MM.1S (cell line): ENCODE data around the gene APOBEC2.

ENCODE experiments used
- DNase-seq: peaks from one replicate; pipeline ENCODE4 v3.0.0-alpha.2; 2015
- H2AFZ ChIP-seq: fragments of 300-600 bp; sonication (generic); 2 replicates; pipeline ENCODE4 v1.6.0; 2016; ENCODE audit warnings: antibody characterized with exemption, low read length
- H3F3A ChIP-seq: fragments of 300-600 bp; sonication (generic); 2 replicates; pipeline ENCODE4 v1.6.1; 2016; ENCODE audit warnings: mild to moderate bottlenecking, antibody characterized with exemption, low read length, moderate library complexity, mixed read lengths; ENCODE audit not compliant: insufficient read depth
- H3K27ac ChIP-seq: fragments of 300-600 bp; sonication (generic); 2 replicates; pipeline ENCODE4 v1.5.1; 2016; ENCODE audit warnings: mild to moderate bottlenecking, low read length
- H3K27me3 ChIP-seq: fragments of 300-600 bp; sonication (generic); replicated peaks from 2 replicates; pipeline ENCODE4 v1.6.0; 2016; ENCODE audit warnings: low read length; ENCODE audit not compliant: insufficient read depth
- H3K36me3 ChIP-seq: fragments of 300-600 bp; sonication (generic); replicated peaks from 2 replicates; pipeline ENCODE4 v1.6.1; 2016; ENCODE audit warnings: mild to moderate bottlenecking, low read length, mixed read lengths; ENCODE audit not compliant: insufficient read depth
- H3K4me1 ChIP-seq: fragments of 300-600 bp; sonication (generic); 2 replicates; pipeline ENCODE4 v1.6.1; 2016; ENCODE audit warnings: low read length, mixed read lengths
- H3K4me2 ChIP-seq: fragments of 300-600 bp; sonication (generic); 2 replicates; pipeline ENCODE4 v1.6.0; 2016; ENCODE audit warnings: low read depth, low read length
- H3K4me3 ChIP-seq: fragments of 300-600 bp; sonication (generic); 2 replicates; pipeline ENCODE4 v1.5.1; 2016; ENCODE audit warnings: low read length, mixed read lengths
- H3K79me2 ChIP-seq: fragments of 300-600 bp; sonication (generic); 2 replicates; pipeline ENCODE4 v1.6.1; 2016; ENCODE audit warnings: mixed run types, low read length, mixed read lengths
- H3K9ac ChIP-seq: fragments of 300-600 bp; sonication (generic); 2 replicates; pipeline ENCODE4 v1.6.1; 2016; ENCODE audit warnings: low read length, mixed read lengths
- H3K9me2 ChIP-seq: fragments of 300-600 bp; sonication (generic); replicated peaks from 2 replicates; pipeline ENCODE4 v1.6.1; 2016; ENCODE audit warnings: mild to moderate bottlenecking, low read length, mixed read lengths; ENCODE audit not compliant: insufficient read depth
- H3K9me3 ChIP-seq: fragments of 300-600 bp; sonication (generic); replicated peaks from 2 replicates; pipeline ENCODE4 v1.6.1; 2016; ENCODE audit warnings: mild to moderate bottlenecking, low read length, mixed read lengths; ENCODE audit not compliant: insufficient read depth
- H4K20me1 ChIP-seq: fragments of 300-600 bp; sonication (generic); 2 replicates; pipeline ENCODE4 v1.6.1; 2016; ENCODE audit warnings: mild to moderate bottlenecking, low read length, moderate library complexity, mixed read lengths; ENCODE audit not compliant: insufficient read depth
- EZH2 ChIP-seq: fragments of 300-600 bp; sonication (generic); optimal IDR thresholded peaks from 2 replicates; pipeline ENCODE3; 2017; ENCODE audit warnings: low read depth, mild to moderate bottlenecking, antibody characterized with exemption, low read length, mixed read lengths
- EZH2phosphoT487 ChIP-seq: fragments of 300-600 bp; sonication (generic); IDR thresholded peaks from 2 replicates; pipeline ENCODE4 v1.6.1; 2018; ENCODE audit warnings: antibody characterized with exemption, low read length
- TF ChIP-seq, protein P1 (sequence below): fragments of 300-600 bp; sonication (generic); IDR thresholded peaks from 2 replicates; pipeline ENCODE4 v1.5.1; 2016; ENCODE audit warnings: antibody characterized with exemption, low read length, mixed read lengths

APOBEC2 gene

DNA sequence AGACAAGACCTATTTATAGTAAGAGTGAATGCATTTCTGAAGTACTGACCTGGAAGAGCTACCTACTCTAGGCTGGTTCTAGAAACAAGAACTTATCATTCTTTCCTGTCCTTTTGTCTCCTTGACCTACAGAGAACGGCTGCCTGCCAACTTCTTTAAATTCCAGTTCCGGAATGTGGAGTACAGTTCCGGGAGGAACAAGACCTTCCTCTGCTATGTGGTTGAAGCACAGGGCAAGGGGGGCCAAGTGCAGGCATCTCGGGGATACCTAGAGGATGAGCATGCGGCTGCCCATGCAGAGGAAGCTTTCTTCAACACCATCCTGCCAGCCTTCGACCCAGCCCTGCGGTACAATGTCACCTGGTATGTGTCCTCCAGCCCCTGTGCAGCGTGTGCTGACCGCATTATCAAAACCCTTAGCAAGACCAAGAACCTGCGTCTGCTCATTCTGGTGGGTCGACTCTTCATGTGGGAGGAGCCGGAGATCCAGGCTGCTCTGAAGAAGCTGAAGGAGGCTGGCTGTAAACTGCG, 8.3 kb downstream of the APOBEC2 start:
- DNase-seq = no peak
- Histone ChIP-seq H3K27ac (no peak overlapping the region), H3K9me2 (no peaks in the 10 kb centered on the region), H3K4me3 (no peak overlapping the region), H3F3A (no peaks in the 10 kb centered on the region), H3K9me3 (no peaks in the 10 kb centered on the region), H2AFZ (no peak overlapping the region), H3K9ac (no peak overlapping the region), H3K4me2 (no peak overlapping the region), H4K20me1 (no peaks in the 10 kb centered on the region), H3K36me3 (no peaks in the 10 kb centered on the region), H3K4me1 (peaks cover 11% of the 10 kb centered on the region), H3K79me2 (no peaks in the 10 kb centered on the region), H3K27me3 (no peaks in the 10 kb centered on the region)
- TF ChIP-seq EZH2phosphoT487 = no peak
- TF ChIP-seq, protein P1, sequence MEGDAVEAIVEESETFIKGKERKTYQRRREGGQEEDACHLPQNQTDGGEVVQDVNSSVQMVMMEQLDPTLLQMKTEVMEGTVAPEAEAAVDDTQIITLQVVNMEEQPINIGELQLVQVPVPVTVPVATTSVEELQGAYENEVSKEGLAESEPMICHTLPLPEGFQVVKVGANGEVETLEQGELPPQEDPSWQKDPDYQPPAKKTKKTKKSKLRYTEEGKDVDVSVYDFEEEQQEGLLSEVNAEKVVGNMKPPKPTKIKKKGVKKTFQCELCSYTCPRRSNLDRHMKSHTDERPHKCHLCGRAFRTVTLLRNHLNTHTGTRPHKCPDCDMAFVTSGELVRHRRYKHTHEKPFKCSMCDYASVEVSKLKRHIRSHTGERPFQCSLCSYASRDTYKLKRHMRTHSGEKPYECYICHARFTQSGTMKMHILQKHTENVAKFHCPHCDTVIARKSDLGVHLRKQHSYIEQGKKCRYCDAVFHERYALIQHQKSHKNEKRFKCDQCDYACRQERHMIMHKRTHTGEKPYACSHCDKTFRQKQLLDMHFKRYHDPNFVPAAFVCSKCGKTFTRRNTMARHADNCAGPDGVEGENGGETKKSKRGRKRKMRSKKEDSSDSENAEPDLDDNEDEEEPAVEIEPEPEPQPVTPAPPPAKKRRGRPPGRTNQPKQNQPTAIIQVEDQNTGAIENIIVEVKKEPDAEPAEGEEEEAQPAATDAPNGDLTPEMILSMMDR = no peak
- TF ChIP-seq EZH2 = no peak

DNA sequence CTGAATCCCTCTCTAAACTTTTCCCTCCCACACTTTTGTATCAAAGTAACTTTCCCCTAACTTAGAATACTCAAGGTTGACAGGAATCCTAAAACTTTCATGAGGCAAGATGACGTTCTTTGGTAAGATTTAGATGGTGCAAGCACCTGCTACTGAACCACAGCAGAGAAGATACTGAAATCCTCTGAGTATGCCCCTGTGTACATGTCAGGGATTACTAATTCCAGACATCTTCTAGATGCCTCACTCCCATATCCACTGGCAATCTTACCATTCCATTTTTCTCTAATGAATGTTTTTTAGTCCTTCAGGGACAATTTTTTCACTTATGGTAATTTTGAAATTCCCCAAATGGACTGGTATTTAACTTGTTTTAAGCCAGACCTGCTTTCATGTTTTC, 9.1 kb downstream of the APOBEC2 start:
- H4K20me1 ChIP-seq = no peaks in the 10 kb centered on the region
- no peak overlapping the region for H3K9ac ChIP-seq
- no peaks in the 10 kb centered on the region for H3K79me2 ChIP-seq
- no peaks in the 10 kb centered on the region for H3K9me3 ChIP-seq
- H2AFZ ChIP-seq = no peak overlapping the region
- no peak overlapping the region for H3K27ac ChIP-seq
- no peaks in the 10 kb centered on the region for H3K36me3 ChIP-seq
- no peak for DNase-seq
- no peak for TF ChIP-seq EZH2phosphoT487
- TF ChIP-seq, protein P1 = no peak
- TF ChIP-seq EZH2 = no peak
- no peaks in the 10 kb centered on the region for H3K9me2 ChIP-seq
- no peak overlapping the region for H3K4me3 ChIP-seq
- no peak overlapping the region for H3K4me2 ChIP-seq
- peaks cover 14% of the 10 kb centered on the region for H3K4me1 ChIP-seq
- H3K27me3 ChIP-seq = no peaks in the 10 kb centered on the region
- no peaks in the 10 kb centered on the region for H3F3A ChIP-seq

DNA sequence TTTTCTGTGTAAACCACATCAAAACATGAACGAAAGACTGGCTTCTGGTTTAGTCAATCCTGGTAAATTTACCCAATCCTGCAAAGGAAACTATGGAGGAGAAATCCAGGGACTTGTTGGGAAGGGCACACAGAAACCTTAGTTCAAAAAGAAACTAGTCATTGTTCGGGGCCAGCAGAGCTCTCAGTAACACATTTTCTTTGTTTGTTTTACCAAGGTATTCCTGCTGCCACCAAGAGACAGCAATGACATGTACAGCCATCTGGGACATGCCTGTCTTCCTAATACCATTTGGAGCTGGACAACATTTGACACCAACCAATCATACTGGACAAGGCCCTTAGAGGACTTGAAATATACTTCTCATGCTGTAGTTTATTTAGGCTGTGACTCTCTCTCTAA, 10.9 kb downstream of the APOBEC2 start:
- Histone ChIP-seq H3K4me3 (no peak overlapping the region), H3F3A (no peaks in the 10 kb centered on the region), H3K4me1 (peaks cover 14% of the 10 kb centered on the region), H3K9ac (no peak overlapping the region), H3K9me3 (no peaks in the 10 kb centered on the region), H2AFZ (no peak overlapping the region), H3K9me2 (no peaks in the 10 kb centered on the region), H3K27ac (no peak overlapping the region), H3K36me3 (no peaks in the 10 kb centered on the region), H3K27me3 (no peaks in the 10 kb centered on the region), H3K4me2 (no peak overlapping the region), H4K20me1 (no peaks in the 10 kb centered on the region), H3K79me2 (no peaks in the 10 kb centered on the region)
- DNase-seq = no peak
- no peak for TF ChIP-seq EZH2phosphoT487
- TF ChIP-seq, protein P1 = no peak
